ENCODE results near the gene NCKAP5. TPM values are rescaled to one million over a fixed set of nuclear protein-coding genes. Genes with fewer than 3 reads are reported as not detected.

Gene NCKAP5
- total RNA-seq, 1 donor from 2014 or later = not detected

- DNase-seq (ENCODE audit: low spot score) = no peak
- no peaks in the 10 kb centered on the region for H3K9me3 Mint-ChIP-seq
- no peak overlapping the region for H3K27ac Mint-ChIP-seq
- intact Hi-C loops (cut with micrococcal nuclease) = loop anchor here (10.0 kb wide), 1 partner anchor 498 kb away; the partner anchor contains the start of gene LYPD1
- H3K4me1 Mint-ChIP-seq (ENCODE audit: low read depth) = no peaks in the 10 kb centered on the region
- no peak overlapping the region for H3K4me3 Mint-ChIP-seq
- no peaks in the 10 kb centered on the region for H3K36me3 Mint-ChIP-seq (ENCODE audit: low read depth)
- H3K27me3 Mint-ChIP-seq (ENCODE audit: insufficient read depth) = no peaks in the 10 kb centered on the region
Measured at GRCh38 chr2:133173224-133173623, 395.0 kb downstream of the NCKAP5 start.

- Mint-ChIP-seq H3K4me1 (ENCODE audit: low read depth) (no peaks in the 10 kb centered on the region), H3K9me3 (no peaks in the 10 kb centered on the region), H3K36me3 (ENCODE audit: low read depth) (no peaks in the 10 kb centered on the region), H3K27ac (no peak overlapping the region), H3K27me3 (ENCODE audit: insufficient read depth) (no peaks in the 10 kb centered on the region), H3K4me3 (no peak overlapping the region)
- intact Hi-C loops (cut with micrococcal nuclease) = loop anchor here (2.0 to 10.0 kb wide), 2 partner anchors 497 to 903 kb away; partner anchors contain the start of gene LYPD1
- DNase-seq (ENCODE audit: low spot score) = no peak
Measured at GRCh38 chr2:133171393-133172004, 396.8 kb downstream of the NCKAP5 start.

- Mint-ChIP-seq H3K4me1 (ENCODE audit: low read depth) (no peaks in the 10 kb centered on the region), H3K27me3 (ENCODE audit: insufficient read depth) (no peaks in the 10 kb centered on the region), H3K27ac (no peak overlapping the region), H3K9me3 (no peaks in the 10 kb centered on the region), H3K4me3 (no peak overlapping the region), H3K36me3 (ENCODE audit: low read depth) (no peaks in the 10 kb centered on the region)
- DNase-seq (ENCODE audit: low spot score) = no peak
- intact Hi-C loops (cut with micrococcal nuclease) = no loop called here
Measured at GRCh38 chr2:133169274-133169912, 398.9 kb downstream of the NCKAP5 start.

- H3K4me1 Mint-ChIP-seq (ENCODE audit: low read depth) = no peaks in the 10 kb centered on the region
- H3K36me3 Mint-ChIP-seq (ENCODE audit: low read depth) = no peaks in the 10 kb centered on the region
- no peak for DNase-seq (ENCODE audit: low spot score)
- H3K27me3 Mint-ChIP-seq (ENCODE audit: insufficient read depth) = no peaks in the 10 kb centered on the region
- no peak overlapping the region for H3K27ac Mint-ChIP-seq
- no peak overlapping the region for H3K4me3 Mint-ChIP-seq
- H3K9me3 Mint-ChIP-seq = no peaks in the 10 kb centered on the region
- intact Hi-C loops (cut with micrococcal nuclease) = no loop called here
Measured at GRCh38 chr2:133167990-133168389, 400.3 kb downstream of the NCKAP5 start.

GRCh38 chr2:133167223-133167622, 401.0 kb downstream of the NCKAP5 start:
- no peak for DNase-seq (ENCODE audit: low spot score)
- no peaks in the 10 kb centered on the region for H3K27me3 Mint-ChIP-seq (ENCODE audit: insufficient read depth)
- H3K4me3 Mint-ChIP-seq = no peak overlapping the region
- no peaks in the 10 kb centered on the region for H3K36me3 Mint-ChIP-seq (ENCODE audit: low read depth)
- no peak overlapping the region for H3K27ac Mint-ChIP-seq
- no peaks in the 10 kb centered on the region for H3K4me1 Mint-ChIP-seq (ENCODE audit: low read depth)
- H3K9me3 Mint-ChIP-seq = no peaks in the 10 kb centered on the region
- intact Hi-C loops (cut with micrococcal nuclease) = no loop called here

GRCh38 chr2:133166031-133166430, 402.2 kb downstream of the NCKAP5 start:
- Mint-ChIP-seq H3K9me3 (no peaks in the 10 kb centered on the region), H3K4me3 (no peak overlapping the region), H3K27me3 (ENCODE audit: insufficient read depth) (no peaks in the 10 kb centered on the region), H3K4me1 (ENCODE audit: low read depth) (no peaks in the 10 kb centered on the region), H3K27ac (no peak overlapping the region), H3K36me3 (ENCODE audit: low read depth) (no peaks in the 10 kb centered on the region)
- intact Hi-C loops (cut with micrococcal nuclease) = no loop called here
- DNase-seq (ENCODE audit: low spot score) = no peak

- Mint-ChIP-seq H3K9me3 (no peaks in the 10 kb centered on the region), H3K4me3 (no peak overlapping the region), H3K27ac (no peak overlapping the region), H3K4me1 (ENCODE audit: low read depth) (no peaks in the 10 kb centered on the region), H3K27me3 (ENCODE audit: insufficient read depth) (no peaks in the 10 kb centered on the region), H3K36me3 (ENCODE audit: low read depth) (no peaks in the 10 kb centered on the region)
- intact Hi-C loops (cut with micrococcal nuclease) = no loop called here
- DNase-seq (ENCODE audit: low spot score) = no peak
Measured at GRCh38 chr2:133163111-133163510, 405.2 kb downstream of the NCKAP5 start.

GRCh38 chr2:133158442-133158841, 409.8 kb downstream of the NCKAP5 start:
- Mint-ChIP-seq H3K4me1 (ENCODE audit: low read depth) (no peaks in the 10 kb centered on the region), H3K27me3 (ENCODE audit: insufficient read depth) (no peaks in the 10 kb centered on the region), H3K9me3 (no peaks in the 10 kb centered on the region), H3K4me3 (no peak overlapping the region), H3K27ac (no peak overlapping the region), H3K36me3 (ENCODE audit: low read depth) (no peaks in the 10 kb centered on the region)
- intact Hi-C loops (cut with micrococcal nuclease) = no loop called here
- no peak for DNase-seq (ENCODE audit: low spot score)

GRCh38 chr2:133158024-133158423, 410.2 kb downstream of the NCKAP5 start:
- Mint-ChIP-seq H3K4me3 (no peak overlapping the region), H3K9me3 (no peaks in the 10 kb centered on the region), H3K36me3 (ENCODE audit: low read depth) (no peaks in the 10 kb centered on the region), H3K4me1 (ENCODE audit: low read depth) (no peaks in the 10 kb centered on the region), H3K27ac (no peak overlapping the region), H3K27me3 (ENCODE audit: insufficient read depth) (no peaks in the 10 kb centered on the region)
- no peak for DNase-seq (ENCODE audit: low spot score)
- intact Hi-C loops (cut with micrococcal nuclease) = no loop called here

GRCh38 chr2:133157141-133157540, 411.1 kb downstream of the NCKAP5 start:
- no peak overlapping the region for H3K27ac Mint-ChIP-seq
- no peaks in the 10 kb centered on the region for H3K27me3 Mint-ChIP-seq (ENCODE audit: insufficient read depth)
- no peaks in the 10 kb centered on the region for H3K4me1 Mint-ChIP-seq (ENCODE audit: low read depth)
- no peaks in the 10 kb centered on the region for H3K9me3 Mint-ChIP-seq
- no peak for DNase-seq (ENCODE audit: low spot score)
- intact Hi-C loops (cut with micrococcal nuclease) = no loop called here
- no peaks in the 10 kb centered on the region for H3K36me3 Mint-ChIP-seq (ENCODE audit: low read depth)
- H3K4me3 Mint-ChIP-seq = no peak overlapping the region

GRCh38 chr2:133152801-133153200, 415.5 kb downstream of the NCKAP5 start:
- no peak overlapping the region for H3K4me3 Mint-ChIP-seq
- H3K27ac Mint-ChIP-seq = no peak overlapping the region
- H3K4me1 Mint-ChIP-seq (ENCODE audit: low read depth) = no peaks in the 10 kb centered on the region
- intact Hi-C loops (cut with micrococcal nuclease) = no loop called here
- no peak for DNase-seq (ENCODE audit: low spot score)
- H3K9me3 Mint-ChIP-seq = no peaks in the 10 kb centered on the region
- H3K27me3 Mint-ChIP-seq (ENCODE audit: insufficient read depth) = peaks cover 2% of the 10 kb centered on the region
- H3K36me3 Mint-ChIP-seq (ENCODE audit: low read depth) = no peaks in the 10 kb centered on the region

- Mint-ChIP-seq H3K27ac (no peak overlapping the region), H3K36me3 (ENCODE audit: low read depth) (no peaks in the 10 kb centered on the region), H3K4me1 (ENCODE audit: low read depth) (no peaks in the 10 kb centered on the region), H3K9me3 (no peaks in the 10 kb centered on the region), H3K27me3 (ENCODE audit: insufficient read depth) (peaks cover 2% of the 10 kb centered on the region), H3K4me3 (no peak overlapping the region)
- no peak for DNase-seq (ENCODE audit: low spot score)
- intact Hi-C loops (cut with micrococcal nuclease) = no loop called here
Measured at GRCh38 chr2:133148187-133148586, 420.1 kb downstream of the NCKAP5 start.

- no peaks in the 10 kb centered on the region for H3K4me1 Mint-ChIP-seq (ENCODE audit: low read depth)
- DNase-seq (ENCODE audit: low spot score) = no peak
- no peak overlapping the region for H3K4me3 Mint-ChIP-seq
- peaks cover 2% of the 10 kb centered on the region for H3K27me3 Mint-ChIP-seq (ENCODE audit: insufficient read depth)
- H3K27ac Mint-ChIP-seq = no peak overlapping the region
- no peaks in the 10 kb centered on the region for H3K9me3 Mint-ChIP-seq
- intact Hi-C loops (cut with micrococcal nuclease) = no loop called here
- no peaks in the 10 kb centered on the region for H3K36me3 Mint-ChIP-seq (ENCODE audit: low read depth)
Measured at GRCh38 chr2:133146893-133147292, 421.4 kb downstream of the NCKAP5 start.

All from activated T-helper 1 cell treated with anti-CD3 and anti-CD28 coated beads, Interleukin-12 subunit alpha, Interleukin-12 subunit beta, Interleukin-2, Interleukin-4 antibody, amounts not matched to agents 30 ng/mL and 10 ng/mL and 1 ng/mL, durations not matched to agents 14 hours and 24 hours and 36 hours (primary cell).